Mesendoderm (in vitro differentiated cells): ENCODE data around the gene NRAP.

ENCODE experiments used
- DNase-seq: peaks from one replicate; pipeline ENCODE4 v3.0.0; 2013
- H2AK5ac ChIP-seq: 2 replicates; pipeline ENCODE4 v1.6.1; 2013; ENCODE audit warnings: low read length, inconsistent platforms
- H2BK120ac ChIP-seq: 2 replicates; pipeline ENCODE4 v1.6.1; 2013; ENCODE audit warnings: low read depth, mild to moderate bottlenecking, low read length, moderate library complexity, mixed read lengths
- H2BK15ac ChIP-seq: replicated peaks from 2 replicates; pipeline ENCODE4 v1.6.1; 2013; ENCODE audit warnings: low read depth, mild to moderate bottlenecking, moderate library complexity
- H2BK5ac ChIP-seq: 2 replicates; pipeline ENCODE4 v1.6.1; 2013; ENCODE audit warnings: low read length, inconsistent platforms
- H3K18ac ChIP-seq: 2 replicates; pipeline ENCODE4 v1.6.1; 2013; ENCODE audit warnings: mild to moderate bottlenecking, low read length, mixed read lengths
- H3K23ac ChIP-seq: one replicate; pipeline ENCODE4 v1.6.1; 2013; ENCODE audit warnings: low read length
- H3K27ac ChIP-seq: 2 replicates; pipeline ENCODE4 v1.5.1; 2013; ENCODE audit warnings: low read depth, mild to moderate bottlenecking, inconsistent platforms, low read length, moderate library complexity
- H3K27me3 ChIP-seq: 2 replicates; pipeline ENCODE4 v1.6.1; 2013; ENCODE audit warnings: low read length, control low read depth, mild to moderate bottlenecking, inconsistent platforms; ENCODE audit not compliant: insufficient read depth, poor library complexity
- H3K36me3 ChIP-seq: 2 replicates; pipeline ENCODE4 v1.6.1; 2013; ENCODE audit warnings: low read length, inconsistent platforms; ENCODE audit not compliant: control insufficient read depth, insufficient read depth
- H3K4ac ChIP-seq: one replicate; pipeline ENCODE4 v1.6.1; 2013; ENCODE audit warnings: low read depth, mild to moderate bottlenecking, low read length, moderate library complexity
- H3K4me1 ChIP-seq: 2 replicates; pipeline ENCODE4 v1.6.1; 2013; ENCODE audit warnings: low read depth, low read length, inconsistent platforms; ENCODE audit not compliant: control insufficient read depth
- H3K4me2 ChIP-seq: 2 replicates; pipeline ENCODE4 v1.6.1; 2013; ENCODE audit warnings: low read length
- H3K4me3 ChIP-seq: 2 replicates; pipeline ENCODE4 v1.5.1; 2013; ENCODE audit warnings: mild to moderate bottlenecking, low read length
- H3K56ac ChIP-seq: one replicate; pipeline ENCODE4 v1.6.1; 2013; ENCODE audit warnings: low read length
- H3K79me1 ChIP-seq: 2 replicates; pipeline ENCODE4 v1.6.1; 2013; ENCODE audit warnings: low read length, inconsistent platforms
- H3K79me2 ChIP-seq: 2 replicates; pipeline ENCODE4 v1.6.1; 2013; ENCODE audit warnings: mild to moderate bottlenecking, low read length; ENCODE audit not compliant: control insufficient read depth, insufficient read depth
- H3K9ac ChIP-seq: 2 replicates; pipeline ENCODE4 v1.6.1; 2013; ENCODE audit warnings: low read length, inconsistent platforms
- H4K5ac ChIP-seq: one replicate; pipeline ENCODE4 v1.6.1; 2013; ENCODE audit warnings: low read length
- H4K8ac ChIP-seq: one replicate; pipeline ENCODE4 v1.6.1; 2013; ENCODE audit warnings: low read depth, mild to moderate bottlenecking, control low read depth, low read length, moderate library complexity
- WGBS: extraction: QIAGEN DNeasy Blood & Tissue Kit; methylation state at CpG from one replicate; pipeline ENCODE4 v1.1.7; 2013; ENCODE audit warnings: low lambda C conversion rate, missing lambda C conversion rate; ENCODE audit not compliant: insufficient coverage; ENCODE audit errors: extremely low coverage; 5-methylcytosine and 5-hydroxymethylcytosine counted together

The NRAP gene

DNA sequence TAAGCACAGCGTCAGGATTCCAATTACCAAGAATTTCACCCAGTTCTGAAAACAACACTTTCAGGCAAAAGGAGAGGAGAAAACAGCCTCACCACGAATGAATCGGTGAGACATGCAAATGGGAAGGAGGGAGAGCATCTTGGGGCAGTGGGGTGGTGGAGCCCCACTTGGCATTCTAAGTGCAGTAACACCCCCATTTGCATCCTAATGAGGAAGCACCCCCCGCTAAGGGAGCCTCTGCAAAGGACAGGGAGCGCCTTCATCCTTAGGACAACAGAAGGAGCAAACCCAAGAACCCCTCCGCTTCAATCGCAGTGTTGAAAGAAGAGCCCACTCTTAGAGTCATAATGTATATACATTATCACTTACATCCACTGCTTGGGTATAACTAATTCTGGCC lies 46.8 kb downstream of the NRAP start:
- no peak overlapping the region for H3K9ac ChIP-seq
- H3K23ac ChIP-seq = no peak overlapping the region
- no peak overlapping the region for H4K5ac ChIP-seq
- H3K79me2 ChIP-seq = no peaks in the 10 kb centered on the region
- H2BK120ac ChIP-seq = no peak overlapping the region
- no peak overlapping the region for H4K8ac ChIP-seq
- H2AK5ac ChIP-seq = no peak overlapping the region
- H3K56ac ChIP-seq = no peak overlapping the region
- no peak overlapping the region for H3K18ac ChIP-seq
- H3K4ac ChIP-seq = no peak overlapping the region
- H3K27ac ChIP-seq = no peak overlapping the region
- no peak for DNase-seq
- H3K79me1 ChIP-seq = no peaks in the 10 kb centered on the region
- no peaks in the 10 kb centered on the region for H3K36me3 ChIP-seq
- WGBS = no CpG with 5 or more reads among the region's 7 CpGs
- H2BK15ac ChIP-seq = no peak overlapping the region
- H2BK5ac ChIP-seq = no peak overlapping the region
- peaks cover 1% of the 10 kb centered on the region for H3K4me1 ChIP-seq
- H3K4me2 ChIP-seq = no peak overlapping the region
- no peaks in the 10 kb centered on the region for H3K27me3 ChIP-seq
- no peak overlapping the region for H3K4me3 ChIP-seq

- H2BK15ac ChIP-seq = no peak overlapping the region
- H3K4me1 ChIP-seq = peaks cover 1% of the 10 kb centered on the region
- H3K27ac ChIP-seq = no peak overlapping the region
- no peak overlapping the region for H3K23ac ChIP-seq
- no peak overlapping the region for H3K18ac ChIP-seq
- no peak overlapping the region for H3K4me2 ChIP-seq
- H3K4ac ChIP-seq = no peak overlapping the region
- H3K79me1 ChIP-seq = no peaks in the 10 kb centered on the region
- no peak overlapping the region for H4K5ac ChIP-seq
- H3K27me3 ChIP-seq = no peaks in the 10 kb centered on the region
- no peaks in the 10 kb centered on the region for H3K79me2 ChIP-seq
- H3K4me3 ChIP-seq = no peak overlapping the region
- no peak overlapping the region for H2BK5ac ChIP-seq
- H2BK120ac ChIP-seq = no peak overlapping the region
- WGBS = no CpG with 5 or more reads among the region's 5 CpGs
- H2AK5ac ChIP-seq = no peak overlapping the region
- H3K56ac ChIP-seq = no peak overlapping the region
- H3K9ac ChIP-seq = no peak overlapping the region
- DNase-seq = peak; percentile 57
- no peak overlapping the region for H4K8ac ChIP-seq
- no peaks in the 10 kb centered on the region for H3K36me3 ChIP-seq
Measured at GRCh38 chr10:113616244-113617074, 47.4 kb downstream of the NRAP start.

- H3K27ac ChIP-seq = no peak overlapping the region
- peaks cover 1% of the 10 kb centered on the region for H3K4me1 ChIP-seq
Measured at GRCh38 chr10:113613977-113614690, 49.7 kb downstream of the NRAP start.

GRCh38 chr10:113613427-113613826 lies 50.4 kb downstream of the NRAP start:
- H3K27ac ChIP-seq = no peak overlapping the region

More at GRCh38 chr10:113613977-113614690, 49.7 kb downstream of the NRAP start:
- Histone ChIP-seq H2BK5ac (no peak overlapping the region), H2BK120ac (no peak overlapping the region), H3K27me3 (no peaks in the 10 kb centered on the region), H3K9ac (no peak overlapping the region), H3K23ac (no peak overlapping the region), H3K4me3 (no peak overlapping the region), H3K79me1 (no peaks in the 10 kb centered on the region), H4K5ac (no peak overlapping the region), H3K36me3 (no peaks in the 10 kb centered on the region), H3K18ac (no peak overlapping the region), H2AK5ac (no peak overlapping the region), H3K79me2 (no peaks in the 10 kb centered on the region), H3K4me2 (no peak overlapping the region), H3K56ac (no peak overlapping the region), H4K8ac (no peak overlapping the region), H2BK15ac (no peak overlapping the region), H3K4ac (no peak overlapping the region)
- no CpG with 5 or more reads among the region's 15 CpGs for WGBS
- no peak for DNase-seq

GRCh38 chr10:113612154-113612553 lies 51.7 kb downstream of the NRAP start:
- H3K36me3 ChIP-seq = no peaks in the 10 kb centered on the region
- no peak overlapping the region for H2BK15ac ChIP-seq
- DNase-seq = no peak
- peaks cover 1% of the 10 kb centered on the region for H3K4me1 ChIP-seq
- H2BK120ac ChIP-seq = no peak overlapping the region
- no peaks in the 10 kb centered on the region for H3K79me2 ChIP-seq
- no peak overlapping the region for H3K56ac ChIP-seq
- no peak overlapping the region for H3K4me2 ChIP-seq
- H3K18ac ChIP-seq = no peak overlapping the region
- no peak overlapping the region for H2AK5ac ChIP-seq
- no peaks in the 10 kb centered on the region for H3K27me3 ChIP-seq
- no peak overlapping the region for H3K4ac ChIP-seq
- H3K23ac ChIP-seq = no peak overlapping the region
- no peak overlapping the region for H3K4me3 ChIP-seq
- no peak overlapping the region for H4K5ac ChIP-seq
- no CpG with 5 or more reads among the region's 3 CpGs for WGBS
- H3K79me1 ChIP-seq = no peaks in the 10 kb centered on the region
- H2BK5ac ChIP-seq = no peak overlapping the region
- no peak overlapping the region for H3K9ac ChIP-seq
- H4K8ac ChIP-seq = no peak overlapping the region
- H3K27ac ChIP-seq = no peak overlapping the region

More at GRCh38 chr10:113613427-113613826, 50.4 kb downstream of the NRAP start:
- H3K23ac ChIP-seq = no peak overlapping the region
- no peaks in the 10 kb centered on the region for H3K79me1 ChIP-seq
- peaks cover 1% of the 10 kb centered on the region for H3K4me1 ChIP-seq
- H2AK5ac ChIP-seq = no peak overlapping the region
- H2BK5ac ChIP-seq = no peak overlapping the region
- H3K79me2 ChIP-seq = no peaks in the 10 kb centered on the region
- no peak overlapping the region for H2BK120ac ChIP-seq
- H3K56ac ChIP-seq = no peak overlapping the region
- no peak overlapping the region for H2BK15ac ChIP-seq
- no peaks in the 10 kb centered on the region for H3K27me3 ChIP-seq
- H4K8ac ChIP-seq = no peak overlapping the region
- no peak for DNase-seq
- no CpG with 5 or more reads among the region's 2 CpGs for whole genome bisulfite sequencing
- no peak overlapping the region for H3K4me2 ChIP-seq
- no peak overlapping the region for H4K5ac ChIP-seq
- H3K9ac ChIP-seq = no peak overlapping the region
- no peak overlapping the region for H3K4ac ChIP-seq
- no peak overlapping the region for H3K4me3 ChIP-seq
- no peak overlapping the region for H3K18ac ChIP-seq
- H3K36me3 ChIP-seq = no peaks in the 10 kb centered on the region
